ENCODE measurements around the gene HIPK2.
"Not testable (repeated sequence)": the region's sequence is repeated elsewhere in the genome, so short reads cannot be mapped to it uniquely, and the experiment has no call there.

HIPK2 gene

DNA sequence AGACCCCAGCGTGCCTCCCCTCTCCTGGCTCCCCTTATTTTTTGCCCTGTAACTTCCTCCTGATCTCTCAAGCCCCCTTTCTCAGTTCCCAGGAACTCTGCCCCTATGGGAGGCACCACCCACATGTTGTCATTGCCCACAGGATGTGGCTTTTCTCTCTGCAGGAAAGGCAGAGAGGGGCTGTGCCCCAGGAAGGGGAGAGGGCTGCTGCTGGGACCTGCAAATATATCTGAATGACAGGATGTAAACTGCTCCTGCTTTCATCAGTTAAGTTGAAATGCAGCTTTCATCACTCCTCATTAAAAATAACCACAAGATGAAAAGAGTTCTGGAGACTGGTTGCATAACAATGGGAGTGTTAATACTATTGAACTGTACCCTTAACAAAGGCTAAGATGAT, 151.0 kb downstream of the HIPK2 start:
- no peak for DNase-seq (ENCODE audit: low read depth, low spot score)

DNA sequence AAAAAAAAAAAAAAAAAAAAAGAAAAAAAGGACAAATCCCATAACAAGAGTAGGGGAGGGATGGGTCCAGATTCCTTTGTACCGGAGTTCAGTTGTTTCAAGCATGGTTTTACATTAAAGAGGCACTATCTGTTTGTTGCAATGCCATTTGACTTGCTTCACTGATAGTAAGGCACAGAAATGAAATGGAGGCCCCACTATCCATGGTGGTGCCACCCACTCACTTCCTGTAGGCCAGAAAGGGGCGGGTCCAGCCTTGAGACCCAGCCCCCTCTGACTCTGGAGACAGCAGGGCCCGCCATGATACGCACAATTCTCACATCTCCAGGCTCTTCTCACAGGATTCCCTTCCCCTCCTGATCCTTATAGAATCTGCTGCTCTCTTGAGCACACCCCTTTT, 154.3 kb downstream of the HIPK2 start:
- DNase-seq (ENCODE audit: low read depth, low spot score), result no peak

DNA sequence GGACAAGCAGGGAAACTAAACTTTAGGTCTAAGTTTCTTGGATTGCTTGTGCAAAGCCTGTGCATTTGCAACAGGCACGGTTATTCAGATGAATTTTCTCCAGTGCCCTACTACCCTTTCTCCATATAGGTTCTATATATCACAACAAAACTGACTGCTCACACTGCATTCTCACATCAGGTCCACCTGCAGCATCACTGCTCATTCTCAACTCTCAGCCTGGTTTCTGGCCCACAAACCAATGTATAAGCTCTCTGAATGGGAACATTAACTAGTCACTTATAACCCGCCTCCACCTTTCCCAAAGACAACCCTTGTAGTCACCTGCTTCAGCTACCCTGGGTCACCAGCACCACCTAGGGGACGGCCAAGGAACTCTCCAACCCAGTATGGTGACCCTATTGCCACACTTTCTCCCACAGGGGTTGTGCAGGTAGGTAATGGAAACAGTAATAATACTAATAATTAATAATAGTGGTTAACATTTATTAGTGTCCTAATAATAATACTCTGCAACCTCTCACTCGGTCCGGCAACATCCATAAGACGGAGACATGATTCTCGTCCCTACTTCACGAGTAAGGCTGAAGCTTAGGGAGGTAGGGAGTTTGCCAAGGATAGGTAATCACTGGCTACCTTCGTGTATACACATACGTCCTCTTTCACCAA, 157.0 kb downstream of the HIPK2 start:
- no peak for DNase-seq (ENCODE audit: low read depth, low spot score)

DNA sequence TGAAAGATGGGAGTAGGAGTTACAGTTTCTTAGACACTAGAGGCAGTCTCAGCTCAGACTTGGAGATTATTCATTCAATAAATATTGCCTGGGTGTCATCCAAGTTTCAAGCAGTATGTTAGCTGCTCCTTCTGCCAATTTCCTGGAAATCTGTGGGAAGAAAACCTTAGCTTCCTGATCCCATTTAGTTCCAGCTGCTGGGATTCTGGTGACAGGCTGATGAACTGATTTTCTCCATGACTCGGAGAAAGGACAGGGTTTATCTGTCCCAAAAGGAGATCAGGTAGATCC, 158.5 kb downstream of the HIPK2 start:
- no peak for DNase-seq (ENCODE audit: low read depth, low spot score)

DNA sequence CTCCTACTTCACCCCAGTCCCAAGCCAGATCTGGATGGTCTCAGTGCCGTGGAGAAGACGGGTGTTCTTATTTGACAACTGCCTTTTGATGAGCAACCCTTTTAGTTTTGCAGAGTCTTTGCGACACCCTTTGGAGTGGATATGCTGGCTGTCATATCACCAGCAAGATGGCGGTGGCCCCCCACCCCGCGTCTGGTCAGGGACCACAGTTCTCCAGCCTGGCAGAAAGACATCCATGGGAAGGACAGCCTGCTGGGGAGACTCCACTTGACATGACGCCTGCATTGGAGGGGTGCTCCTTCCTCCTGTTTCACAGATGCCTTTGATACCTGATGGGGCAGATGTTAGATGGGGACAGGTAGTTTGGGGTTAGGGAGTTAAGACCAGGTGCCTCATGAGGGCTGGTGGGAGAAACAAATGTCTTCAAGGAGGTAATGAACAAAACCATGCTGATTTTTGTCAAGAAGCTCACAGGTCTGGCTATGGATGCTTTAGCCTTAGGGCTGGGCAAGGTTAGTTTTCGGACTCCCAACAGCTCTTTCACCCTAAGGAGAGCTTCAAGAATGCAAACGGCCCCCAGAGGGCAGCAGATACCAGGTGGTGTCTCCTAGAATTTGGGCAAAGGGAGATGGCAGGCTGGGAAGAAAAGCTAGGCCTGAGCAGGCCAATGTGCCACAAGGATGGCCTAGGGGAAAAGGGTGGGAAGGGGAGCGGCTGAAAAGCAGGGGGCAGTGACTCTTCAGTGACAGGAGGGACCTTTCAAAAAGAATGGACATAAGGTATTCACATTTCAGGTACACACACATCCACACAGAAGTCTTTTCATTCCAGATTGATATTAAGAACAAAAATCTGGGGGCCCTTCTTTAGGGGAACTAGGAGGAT, 159.1 kb downstream of the HIPK2 start:
- no peak for DNase-seq (ENCODE audit: low read depth, low spot score)

DNA sequence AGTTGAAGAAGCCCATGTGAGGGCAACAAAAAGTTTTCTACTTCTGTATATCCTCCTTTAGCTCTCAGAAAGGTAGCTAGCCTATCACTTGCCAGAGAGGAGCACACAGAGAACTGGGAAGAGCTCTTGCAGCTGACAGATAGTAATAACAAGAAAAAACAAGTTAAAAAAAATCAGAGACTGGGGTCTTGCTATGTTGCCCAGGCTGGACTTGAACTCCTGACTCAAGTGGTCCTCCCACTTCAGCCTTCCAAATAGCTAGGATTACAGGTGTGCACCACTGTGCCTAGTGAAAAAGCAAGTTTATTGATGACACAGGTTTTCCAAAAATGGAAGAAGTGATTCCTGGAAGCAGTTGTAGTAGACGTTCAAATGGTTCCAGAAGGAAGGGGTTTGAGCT, 160.7 kb downstream of the HIPK2 start:
- no peak for DNase-seq (ENCODE audit: low read depth, low spot score)

DNA sequence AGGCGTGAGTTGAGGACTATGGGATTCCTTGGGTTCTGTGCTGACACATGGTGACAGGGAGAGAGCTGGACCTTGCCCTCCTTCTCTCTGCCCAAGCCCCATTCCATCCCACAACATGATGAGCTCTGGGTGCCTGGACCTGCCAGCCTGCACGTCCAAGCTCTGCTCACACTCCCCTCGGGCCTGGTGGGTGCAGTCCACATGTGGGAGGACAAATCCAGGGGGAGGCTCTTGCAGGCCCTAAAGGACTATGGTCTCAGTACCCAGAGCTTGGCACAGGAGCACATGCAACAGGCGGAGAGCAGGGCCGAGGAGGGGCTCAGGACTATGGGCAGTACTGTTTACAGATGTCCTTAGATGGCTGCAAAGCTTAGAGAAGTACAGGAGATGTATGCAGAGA, 162.9 kb downstream of the HIPK2 start:
- DNase-seq (ENCODE audit: low read depth, low spot score), result no peak

DNA sequence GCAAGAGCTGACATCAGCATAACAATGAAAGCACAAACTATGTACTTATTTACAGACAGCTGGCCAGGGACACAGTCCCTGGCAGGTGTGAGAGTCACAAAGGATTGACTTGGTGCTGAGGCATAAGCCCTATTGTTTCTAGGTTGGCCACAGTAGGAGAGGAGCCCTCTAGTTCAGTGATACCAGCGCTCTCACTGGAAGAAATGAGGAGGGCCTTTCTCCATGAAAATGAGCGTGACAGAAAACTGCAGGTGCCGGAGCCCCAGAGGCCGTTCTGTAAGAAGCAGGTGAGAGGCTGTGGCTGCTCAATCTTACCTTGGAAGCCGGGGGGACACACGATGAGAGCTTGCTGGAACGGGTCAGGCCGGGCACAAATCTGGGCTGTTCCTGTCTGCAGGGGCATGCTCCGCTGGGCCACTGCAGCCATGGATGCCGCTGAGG, 163.8 kb downstream of the HIPK2 start:
- DNase-seq (ENCODE audit: low read depth, low spot score), result peak; percentile 45

DNA sequence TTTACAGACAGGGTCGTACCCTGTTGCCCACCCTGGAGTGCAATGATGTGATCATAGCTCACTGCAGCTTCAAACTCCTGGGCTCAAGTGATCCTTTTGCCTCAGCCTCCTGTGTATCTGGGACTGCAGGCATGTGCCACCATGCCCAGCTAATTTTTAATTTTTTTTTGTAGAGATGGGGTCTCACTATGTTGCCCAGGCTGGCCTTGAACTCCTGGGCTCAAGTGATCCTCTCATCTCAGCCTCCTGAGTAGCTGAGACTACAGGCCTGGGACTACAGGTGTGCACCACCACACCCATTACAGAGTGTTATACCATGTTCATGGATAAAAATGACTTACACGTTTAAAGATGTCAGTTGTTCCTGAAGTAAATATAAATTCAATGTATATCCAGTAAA, 166.2 kb downstream of the HIPK2 start:
- DNase-seq (ENCODE audit: low read depth, low spot score), result not testable (repeated sequence)

DNA sequence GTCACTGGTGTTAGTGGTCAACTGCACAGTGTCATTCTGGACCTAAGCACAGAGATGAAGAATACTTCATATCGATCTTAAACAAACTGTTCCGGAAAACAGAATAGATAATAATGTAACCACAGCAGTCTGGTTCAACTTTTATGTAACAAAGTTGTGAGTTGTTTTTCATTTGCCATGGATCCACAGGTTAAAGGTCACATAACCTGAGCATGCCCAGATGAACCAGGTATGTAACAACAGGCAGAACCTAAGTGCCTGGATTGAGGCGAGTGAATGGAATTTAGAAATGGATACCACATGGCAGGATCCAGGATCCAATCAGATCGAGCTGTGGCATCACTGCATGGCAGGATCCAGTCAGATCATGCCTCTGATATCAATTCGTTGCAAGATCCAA, 167.2 kb downstream of the HIPK2 start:
- DNase-seq (ENCODE audit: low read depth, low spot score), result no peak

DNA sequence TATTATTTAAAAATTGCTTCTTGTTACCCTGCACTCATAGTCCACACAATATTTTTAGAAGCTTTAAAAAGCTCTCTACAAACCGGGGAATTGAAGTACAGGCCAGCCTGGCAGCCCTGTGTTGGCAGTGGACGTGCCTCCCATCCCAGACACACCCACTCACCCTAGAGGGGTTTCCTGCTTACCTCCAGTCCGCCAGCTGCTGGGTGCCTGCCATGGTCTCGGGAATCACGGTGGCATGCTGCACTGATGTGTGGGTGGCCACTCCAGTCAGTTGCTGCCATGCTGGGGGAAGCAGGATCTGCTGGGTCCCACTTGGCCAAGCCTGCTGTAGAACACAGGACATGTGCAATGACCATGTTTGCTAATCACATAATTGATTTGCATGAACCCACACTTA, 173.9 kb downstream of the HIPK2 start:
- DNase-seq (ENCODE audit: low read depth, low spot score), result no peak

DNA sequence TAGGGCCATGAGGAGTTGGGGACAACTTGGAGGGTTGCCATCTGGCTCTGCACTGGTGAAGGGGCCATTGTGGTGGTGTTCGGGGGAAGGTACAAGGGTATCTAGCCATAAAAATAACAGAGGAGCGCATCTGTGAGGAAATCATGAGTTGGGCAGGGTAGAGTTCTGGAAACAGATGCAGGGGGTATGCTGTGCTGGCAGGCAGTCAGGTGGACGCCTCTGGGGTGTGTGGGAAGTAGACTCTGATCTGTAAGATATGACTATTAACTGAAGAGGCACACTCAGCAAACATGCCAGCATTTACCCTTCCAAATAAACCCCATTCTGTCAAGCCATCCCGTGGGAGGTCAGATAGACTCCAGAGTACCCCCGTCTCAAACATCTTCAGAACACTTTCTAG, 174.5 kb downstream of the HIPK2 start:
- no peak for DNase-seq (ENCODE audit: low read depth, low spot score)

DNA sequence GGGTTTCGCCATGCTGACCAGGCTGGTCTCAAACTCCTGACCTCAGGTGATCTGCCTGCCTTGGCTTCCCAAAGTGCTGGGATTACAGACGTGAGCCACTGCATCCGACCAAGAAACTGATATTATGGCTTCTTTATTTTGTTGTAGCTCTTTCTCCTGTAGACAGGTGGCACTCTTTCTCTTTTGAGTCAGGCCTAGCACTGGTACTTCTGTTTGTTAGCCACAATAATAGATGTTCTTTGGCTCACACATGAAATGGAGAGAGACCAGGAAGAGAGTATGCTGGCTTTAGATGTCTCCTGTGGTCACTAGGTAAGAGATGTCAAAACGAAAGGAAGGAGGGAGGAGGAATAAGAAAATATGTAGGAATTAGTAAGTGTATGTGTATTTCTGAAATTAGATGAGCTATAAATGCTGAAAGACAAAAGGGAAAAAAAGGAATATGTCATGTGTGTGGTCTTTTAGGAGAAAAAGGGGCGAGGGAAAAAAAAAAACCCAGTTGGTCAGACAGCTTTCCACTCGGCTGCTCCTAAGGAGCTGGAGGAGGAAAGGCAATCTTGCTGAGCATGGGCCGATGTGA, 175.6 kb downstream of the HIPK2 start:
- no peak for DNase-seq (ENCODE audit: low read depth, low spot score)

DNA sequence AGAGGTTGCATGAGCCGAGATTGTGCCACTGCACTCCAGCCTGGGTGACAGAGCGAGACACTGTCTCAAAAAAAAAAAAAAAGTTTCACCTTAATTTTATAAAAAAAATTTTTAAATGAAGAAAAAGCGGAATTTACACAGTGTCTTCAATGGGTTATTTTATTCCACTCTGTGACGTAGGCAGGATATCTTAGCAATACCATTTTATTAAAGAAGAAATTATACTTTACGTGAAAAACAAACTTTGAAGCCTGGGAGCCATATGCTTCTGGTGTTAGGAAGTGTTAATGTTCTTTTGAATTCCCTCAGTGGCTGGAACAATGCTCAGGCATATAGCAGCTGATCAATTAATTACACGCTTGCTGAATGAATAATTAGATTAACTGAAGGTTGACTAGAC, 176.6 kb downstream of the HIPK2 start:
- no peak for DNase-seq (ENCODE audit: low read depth, low spot score)

DNA sequence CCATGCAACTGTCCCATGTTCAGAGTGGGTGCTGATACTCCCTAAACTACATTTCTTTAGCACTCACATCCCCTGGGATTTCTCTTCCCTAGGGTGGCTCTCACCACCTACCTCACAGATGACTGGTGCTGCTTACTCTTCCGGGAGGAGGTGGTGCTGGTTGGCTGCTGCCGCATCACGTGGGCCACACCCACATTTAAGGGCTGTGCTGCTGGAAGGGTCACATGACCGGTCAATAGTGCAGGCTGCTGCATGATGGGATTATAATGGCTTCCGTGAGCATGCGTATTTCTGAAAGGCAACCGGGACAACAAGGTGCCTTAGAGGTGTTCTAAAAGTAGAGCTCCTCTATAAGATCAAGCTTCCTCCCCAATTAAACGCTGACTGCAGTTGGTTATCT, 177.5 kb downstream of the HIPK2 start:
- no peak for DNase-seq (ENCODE audit: low read depth, low spot score)

DNA sequence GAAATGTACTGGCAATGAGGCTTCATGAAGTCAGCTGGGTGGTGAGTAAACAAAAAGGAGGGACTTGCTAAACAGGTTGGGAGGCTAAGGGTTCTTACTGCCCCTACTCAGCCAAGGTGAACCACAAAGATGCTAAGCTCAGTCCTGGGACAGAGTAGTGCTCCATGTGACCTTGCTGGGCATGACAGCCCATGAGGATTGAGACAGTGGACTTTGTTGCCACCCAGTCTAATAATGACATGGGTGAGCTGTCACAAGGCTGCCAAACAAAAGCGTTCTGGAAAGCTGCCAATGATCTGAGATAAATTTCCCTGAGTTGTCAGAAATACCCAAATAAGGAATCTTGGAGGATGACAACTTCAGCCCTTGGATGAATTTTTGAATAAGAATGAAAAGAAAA, 179.2 kb downstream of the HIPK2 start:
- DNase-seq (ENCODE audit: low read depth, low spot score), result no peak

DNA sequence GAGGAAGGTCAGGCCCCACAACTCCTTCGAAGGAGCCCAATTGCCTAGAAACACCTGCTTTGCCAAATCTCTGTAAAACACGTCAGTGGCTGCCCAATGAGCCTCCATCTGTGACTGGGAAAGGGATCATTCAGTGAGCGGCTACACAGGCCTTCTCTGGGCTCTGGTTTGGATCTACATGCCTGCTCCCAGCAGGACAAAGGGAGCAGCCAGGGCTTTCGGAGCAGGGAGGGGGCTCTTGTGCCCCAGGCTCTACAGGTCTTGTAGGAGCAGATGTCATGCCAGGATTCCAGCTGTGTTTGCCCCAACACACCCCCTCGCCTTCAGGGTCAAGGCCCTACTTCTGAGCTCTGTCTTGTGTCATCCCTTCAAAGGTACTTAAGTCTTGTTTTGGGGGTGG, 180.8 kb downstream of the HIPK2 start:
- DNase-seq (ENCODE audit: low read depth, low spot score), result no peak

DNA sequence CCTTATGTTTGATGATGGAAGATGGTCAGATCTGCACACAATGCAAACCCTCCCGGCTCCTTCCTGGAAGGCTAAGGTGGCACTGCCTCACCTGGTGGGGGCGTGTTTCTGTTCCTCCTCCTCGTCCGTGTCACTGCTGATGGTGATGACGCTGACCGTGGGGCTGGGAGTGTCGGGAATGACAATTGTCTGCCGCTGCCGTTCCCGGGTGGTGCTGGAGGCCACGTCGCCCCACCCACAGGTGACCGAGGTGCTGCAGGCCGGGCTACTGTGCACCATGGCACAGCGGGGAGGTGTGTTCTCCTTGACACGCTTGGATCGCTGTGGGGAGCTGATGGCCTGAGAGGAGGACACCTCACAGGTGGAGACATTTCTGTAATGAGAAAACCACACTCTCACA, 181.2 kb downstream of the HIPK2 start:
- no peak for DNase-seq (ENCODE audit: low read depth, low spot score)

DNA sequence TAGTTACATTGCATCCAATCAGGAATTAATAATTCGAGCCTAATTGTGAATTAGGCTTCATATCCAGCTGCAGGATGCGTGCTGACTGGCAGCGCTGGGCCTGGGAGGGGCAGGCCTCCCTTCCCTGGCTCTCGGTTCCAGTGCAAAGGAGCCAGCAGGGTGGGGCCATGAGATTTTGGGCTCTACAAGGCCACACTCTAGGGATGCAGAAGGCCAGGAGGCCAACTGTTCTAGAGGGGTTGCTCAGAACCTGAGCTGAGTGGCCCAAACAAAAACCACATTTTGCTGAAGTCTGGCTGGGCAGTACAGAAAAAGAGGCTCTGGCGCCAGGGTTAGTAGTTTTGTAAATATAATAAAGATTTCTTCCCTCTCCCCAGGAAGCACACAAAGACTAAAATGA, 182.0 kb downstream of the HIPK2 start:
- no peak for DNase-seq (ENCODE audit: low read depth, low spot score)

DNA sequence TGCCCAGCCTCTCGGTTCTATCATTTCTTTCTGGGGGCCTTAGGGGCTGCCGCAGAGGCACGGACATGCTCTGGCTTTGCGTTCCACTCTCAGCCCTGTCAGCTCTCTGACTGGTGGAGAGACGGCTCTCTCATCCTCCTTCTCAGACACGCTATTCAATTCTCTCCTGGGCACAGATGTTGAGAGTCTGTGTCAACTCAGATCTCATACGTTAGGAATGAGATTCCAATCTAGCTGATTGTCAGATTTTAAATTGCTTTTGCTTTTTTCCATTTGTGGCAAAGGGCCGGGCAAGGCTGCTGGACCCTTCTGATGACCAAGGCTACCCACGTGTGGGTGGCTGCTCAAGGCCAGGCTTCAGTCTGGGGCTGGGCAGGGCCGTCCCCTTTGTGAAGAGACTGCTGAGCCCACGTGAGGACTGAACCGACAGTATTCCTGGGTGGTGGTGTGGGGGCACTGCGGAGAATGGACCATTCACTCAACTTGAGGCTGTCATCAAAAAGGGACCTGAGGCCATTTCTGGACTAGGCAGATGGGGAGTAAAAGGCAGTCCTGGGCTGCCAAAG, 182.8 kb downstream of the HIPK2 start:
- no peak for DNase-seq (ENCODE audit: low read depth, low spot score)

DNA sequence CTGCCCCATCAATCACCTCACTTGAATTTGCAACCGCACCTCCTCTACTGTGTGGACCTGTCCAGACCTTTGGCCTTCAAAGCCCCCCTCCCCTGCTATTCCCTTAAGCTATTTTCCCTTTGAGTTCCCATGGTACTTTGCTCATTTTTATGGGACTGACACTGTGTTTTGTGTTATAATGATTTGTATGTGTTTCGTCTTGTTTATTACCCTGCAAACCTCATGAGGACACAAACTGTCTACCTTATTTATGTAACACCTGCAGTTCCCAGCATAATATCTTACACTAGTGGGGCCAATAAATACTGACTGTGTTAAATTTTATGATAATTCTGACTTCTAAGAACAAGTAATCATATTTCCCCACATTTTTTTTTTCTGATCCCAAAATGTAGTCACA, 183.7 kb downstream of the HIPK2 start:
- DNase-seq (ENCODE audit: low read depth, low spot score), result no peak

DNA sequence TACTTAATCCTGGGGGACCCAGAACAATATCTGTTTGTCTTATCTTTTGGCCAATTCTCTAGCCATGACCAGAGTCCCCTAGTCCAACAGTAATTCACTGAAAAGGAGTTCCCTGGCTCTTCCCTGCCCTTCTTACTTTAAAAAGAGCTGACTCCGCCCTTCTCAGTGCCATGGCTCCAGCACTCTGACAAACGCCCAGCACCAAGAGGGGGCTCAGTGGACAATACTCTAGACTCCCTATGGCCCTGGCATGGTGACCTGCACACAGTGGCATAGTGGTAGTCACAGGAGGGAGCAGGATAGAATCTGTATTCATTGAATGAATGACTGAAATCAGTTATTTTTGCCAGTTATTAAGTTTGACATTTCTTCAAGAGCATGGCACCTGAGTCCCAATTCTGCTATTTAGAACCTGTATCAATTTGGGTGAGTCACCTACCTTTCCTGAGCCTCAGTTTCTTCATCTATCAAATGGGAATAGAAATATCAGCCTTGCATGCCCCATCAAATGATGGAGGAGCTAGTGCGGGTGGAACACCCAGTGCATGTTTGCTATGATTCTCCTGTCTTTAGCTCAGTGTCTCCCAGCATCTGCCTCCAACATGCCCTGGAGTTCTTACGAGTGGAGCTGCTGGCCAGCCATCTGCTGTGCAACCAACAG, 184.9 kb downstream of the HIPK2 start:
- DNase-seq (ENCODE audit: low read depth, low spot score), result no peak
